ENCODE measurements around the gene PIBF1.

The PIBF1 gene

DNA sequence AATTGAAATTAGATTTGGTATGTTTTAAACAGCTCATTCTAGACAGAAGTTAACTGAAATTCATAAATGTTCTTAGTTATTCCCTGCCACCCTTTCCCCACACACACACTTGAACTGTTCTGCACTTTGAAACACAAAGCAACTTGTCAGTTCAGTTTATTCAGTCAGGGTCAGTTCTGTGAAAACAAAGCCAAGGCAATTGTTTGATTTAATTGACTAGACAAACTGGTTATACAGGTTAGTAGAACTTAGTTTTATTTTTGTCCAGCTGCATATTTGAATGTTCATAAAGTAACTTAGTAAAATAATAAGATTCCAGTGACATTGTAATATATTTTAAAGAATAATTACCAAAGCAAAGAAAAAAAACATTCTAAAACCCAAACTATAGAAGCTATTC is 178.6 kb downstream of the PIBF1 start:
- POLR2A ChIA-PET: no interaction called here
- DNase-seq (ENCODE audit: extremely low spot score): no peak
- no peak for TF ChIP-seq CTCF (IDR thresholded peaks at IDR 0.05; ENCODE audit: control extremely low read depth, extremely low read depth, low read depth, missing control alignments)
- CTCF ChIA-PET: no interaction called here

GRCh38 chr13:72963762-72964161 is 181.8 kb downstream of the PIBF1 start:
- DNase-seq (ENCODE audit: extremely low spot score): no peak
- TF ChIP-seq CTCF (IDR thresholded peaks at IDR 0.05; ENCODE audit: control extremely low read depth, extremely low read depth, low read depth, missing control alignments): no peak
- ChIA-PET CTCF (interaction anchor here (1.1 kb wide), 1 partner anchor 11 kb away, joined by 4 read pairs; no protein-coding TSS in a partner anchor), POLR2A (no interaction called here)

DNA sequence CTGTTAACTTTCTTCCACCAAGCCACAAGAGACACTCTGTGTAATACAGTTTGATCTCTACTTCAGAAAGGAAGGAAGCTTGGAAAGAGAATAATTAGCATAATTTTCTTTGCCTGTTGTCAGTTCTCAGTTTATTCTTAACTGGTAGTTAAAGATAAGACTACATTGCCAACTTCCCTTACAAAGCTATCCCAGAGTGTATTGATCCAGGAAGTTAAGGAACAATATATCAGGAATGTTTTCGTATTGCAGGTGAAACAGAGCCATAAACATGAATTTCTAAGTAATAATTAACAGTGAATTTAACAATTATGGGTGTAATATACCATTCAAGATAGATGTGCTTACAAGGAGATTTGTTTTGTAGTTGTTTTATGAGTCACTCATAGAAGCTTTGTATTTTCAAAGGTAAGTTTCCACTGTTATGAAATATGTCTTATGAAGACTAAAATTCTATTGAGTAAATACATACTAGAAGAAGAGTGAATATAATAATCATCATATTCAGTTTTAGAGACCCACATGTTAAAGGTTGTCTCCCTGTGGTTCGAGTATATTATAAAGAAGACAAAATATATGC is 188.5 kb downstream of the PIBF1 start:
- TF ChIP-seq CTCF (IDR thresholded peaks at IDR 0.05; ENCODE audit: control extremely low read depth, extremely low read depth, low read depth, missing control alignments): no peak
- CTCF ChIA-PET: interaction anchor here (1.2 kb wide), 1 partner anchor 9 kb away, joined by 5 read pairs; no protein-coding TSS in a partner anchor
- POLR2A ChIA-PET: no interaction called here
- DNase-seq (ENCODE audit: extremely low spot score): no peak

- ChIA-PET CTCF (interaction anchor here (1.2 kb wide), 1 partner anchor 9 kb away, joined by 5 read pairs; no protein-coding TSS in a partner anchor), POLR2A (no interaction called here)
- no peak for DNase-seq (ENCODE audit: extremely low spot score)
- no peak for TF ChIP-seq CTCF (IDR thresholded peaks at IDR 0.05; ENCODE audit: control extremely low read depth, extremely low read depth, low read depth, missing control alignments)
These were observed 189.0 kb downstream of the PIBF1 start for GRCh38 chr13:72970956-72971355.

DNA sequence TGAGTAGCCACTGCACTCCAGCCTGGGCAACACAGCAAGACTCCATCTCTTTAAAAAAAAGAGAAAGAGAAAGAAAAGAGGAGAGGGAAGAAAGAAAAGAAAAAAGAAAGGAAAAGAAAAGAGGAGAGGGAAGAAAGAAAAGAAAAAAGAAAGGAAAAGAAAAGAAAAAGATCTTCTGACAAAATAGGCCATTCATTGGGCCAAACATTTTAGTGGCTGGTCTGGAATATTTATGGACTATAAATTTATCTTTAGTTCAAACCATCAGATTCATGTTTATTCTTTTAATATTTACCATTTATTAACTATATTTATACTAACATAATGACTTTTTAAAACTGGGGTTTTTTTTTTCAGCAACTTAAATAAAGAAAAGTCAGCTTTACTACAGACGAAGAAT is 191.3 kb downstream of the PIBF1 start:
- no peak for TF ChIP-seq CTCF (IDR thresholded peaks at IDR 0.05; ENCODE audit: control extremely low read depth, extremely low read depth, low read depth, missing control alignments)
- ChIA-PET POLR2A (no interaction called here), CTCF (no interaction called here)
- DNase-seq (ENCODE audit: extremely low spot score): no peak

GRCh38 chr13:72983085-72983768 is 201.3 kb downstream of the PIBF1 start:
- POLR2A ChIA-PET: no interaction called here
- TF ChIP-seq CTCF (IDR thresholded peaks at IDR 0.05; ENCODE audit: control extremely low read depth, extremely low read depth, low read depth, missing control alignments): no peak
- no peak for DNase-seq (ENCODE audit: extremely low spot score)
- CTCF ChIA-PET: no interaction called here

Measured in GM10248 (cell line).